Activated T-cell treated with anti-CD3 and anti-CD28 coated beads for 1 hour (primary cell): Measurements from ENCODE around the gene ATP2B3.

Experiments used
- DNase-seq: peaks from one replicate; pipeline ENCODE4 v3.0.0-alpha.2; 2020; ENCODE audit warnings: low read depth

ATP2B3 gene

GRCh38 chrX:153507484-153508178 is 9.8 kb upstream of the ATP2B3 start:
- DNase-seq = peak; percentile 82

DNA sequence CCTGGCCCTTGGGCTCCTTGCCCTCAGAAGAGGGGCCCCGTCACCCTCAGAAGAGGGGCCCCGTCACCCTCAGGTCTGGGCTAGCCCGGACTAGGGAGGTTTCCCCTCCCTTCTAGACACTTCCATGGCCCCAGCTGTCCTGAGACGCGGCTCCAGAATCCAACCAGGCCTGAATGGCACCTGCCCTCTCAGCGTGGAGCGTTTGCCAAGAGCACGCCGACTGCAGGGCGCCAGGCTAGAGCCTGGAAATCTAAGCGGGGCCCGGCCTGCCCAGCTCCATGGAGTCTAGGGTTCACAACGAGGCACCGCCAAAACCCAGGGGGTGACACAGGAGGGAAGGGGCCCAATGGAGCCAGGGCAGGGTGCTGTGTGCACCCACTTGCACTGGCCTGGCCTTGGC is 7.8 kb upstream of the ATP2B3 start:
- no peak for DNase-seq

DNA sequence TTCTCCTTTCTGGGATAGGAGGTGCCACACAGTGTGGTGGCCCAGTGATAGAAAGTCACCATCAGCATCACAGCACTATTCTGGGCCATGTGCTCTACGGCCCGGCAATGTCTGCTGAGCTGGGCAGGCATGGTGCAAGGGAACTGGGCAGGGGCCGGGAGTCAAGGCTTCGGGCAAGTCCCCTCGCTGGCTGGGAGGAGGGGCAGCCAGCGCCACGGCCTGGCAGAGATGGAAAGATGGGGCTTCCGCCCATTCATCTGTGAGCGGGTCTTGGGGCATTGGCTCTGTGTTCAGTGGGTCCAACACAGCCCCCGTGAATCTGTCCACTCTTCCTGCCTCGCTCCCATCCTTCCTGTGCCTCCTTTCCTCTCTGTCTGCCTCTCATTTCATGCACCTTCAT is 7.1 kb upstream of the ATP2B3 start:
- no peak for DNase-seq

GRCh38 chrX:153511784-153512500 is 5.5 kb upstream of the ATP2B3 start:
- no peak for DNase-seq

GRCh38 chrX:153512501-153512893 is 4.9 kb upstream of the ATP2B3 start:
- DNase-seq = no peak

DNA sequence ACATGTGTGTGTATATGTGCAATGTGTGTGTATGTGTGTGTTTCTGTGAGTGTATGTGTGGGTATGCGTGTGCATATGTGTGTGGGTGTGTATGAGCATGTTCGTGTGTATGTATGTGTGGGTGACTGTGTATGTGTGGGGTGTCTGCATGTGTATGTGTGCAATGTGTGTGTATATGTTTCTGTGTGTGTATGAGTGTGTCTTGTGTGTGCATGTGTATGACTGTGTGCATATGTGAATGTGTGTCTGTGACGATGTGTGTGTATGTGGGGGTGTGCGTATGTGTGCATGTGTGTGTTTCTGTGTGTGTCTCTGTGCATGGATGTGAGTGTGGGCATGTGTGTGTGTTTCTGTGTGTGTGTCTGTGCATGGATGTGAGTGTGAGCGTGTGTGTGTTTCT is 4.2 kb upstream of the ATP2B3 start:
- DNase-seq = no peak

GRCh38 chrX:153514259-153514658 is 3.2 kb upstream of the ATP2B3 start:
- DNase-seq = no peak

DNA sequence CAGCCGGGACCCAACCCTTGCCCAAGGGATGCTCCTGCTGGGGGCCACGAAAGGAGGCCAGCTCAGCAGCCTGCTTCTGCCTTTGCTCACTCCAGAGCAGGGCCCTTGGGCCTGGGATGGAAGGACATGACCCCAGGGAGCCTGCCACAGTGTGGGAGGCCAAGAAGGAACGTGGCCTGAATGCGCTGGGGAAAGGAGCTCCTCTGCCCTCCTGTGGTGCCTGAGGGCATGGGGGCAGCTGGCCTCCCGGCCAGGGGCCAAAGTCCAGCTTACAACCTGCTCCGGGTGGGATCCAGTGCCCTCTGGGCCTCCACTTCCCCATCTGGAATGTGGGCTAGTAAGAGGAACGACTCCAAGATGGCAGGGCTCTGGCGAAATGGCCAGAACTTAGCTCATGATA is 2.0 kb upstream of the ATP2B3 start:
- no peak for DNase-seq

GRCh38 chrX:153516073-153516472 is 1.4 kb upstream of the ATP2B3 start:
- DNase-seq = no peak

DNA sequence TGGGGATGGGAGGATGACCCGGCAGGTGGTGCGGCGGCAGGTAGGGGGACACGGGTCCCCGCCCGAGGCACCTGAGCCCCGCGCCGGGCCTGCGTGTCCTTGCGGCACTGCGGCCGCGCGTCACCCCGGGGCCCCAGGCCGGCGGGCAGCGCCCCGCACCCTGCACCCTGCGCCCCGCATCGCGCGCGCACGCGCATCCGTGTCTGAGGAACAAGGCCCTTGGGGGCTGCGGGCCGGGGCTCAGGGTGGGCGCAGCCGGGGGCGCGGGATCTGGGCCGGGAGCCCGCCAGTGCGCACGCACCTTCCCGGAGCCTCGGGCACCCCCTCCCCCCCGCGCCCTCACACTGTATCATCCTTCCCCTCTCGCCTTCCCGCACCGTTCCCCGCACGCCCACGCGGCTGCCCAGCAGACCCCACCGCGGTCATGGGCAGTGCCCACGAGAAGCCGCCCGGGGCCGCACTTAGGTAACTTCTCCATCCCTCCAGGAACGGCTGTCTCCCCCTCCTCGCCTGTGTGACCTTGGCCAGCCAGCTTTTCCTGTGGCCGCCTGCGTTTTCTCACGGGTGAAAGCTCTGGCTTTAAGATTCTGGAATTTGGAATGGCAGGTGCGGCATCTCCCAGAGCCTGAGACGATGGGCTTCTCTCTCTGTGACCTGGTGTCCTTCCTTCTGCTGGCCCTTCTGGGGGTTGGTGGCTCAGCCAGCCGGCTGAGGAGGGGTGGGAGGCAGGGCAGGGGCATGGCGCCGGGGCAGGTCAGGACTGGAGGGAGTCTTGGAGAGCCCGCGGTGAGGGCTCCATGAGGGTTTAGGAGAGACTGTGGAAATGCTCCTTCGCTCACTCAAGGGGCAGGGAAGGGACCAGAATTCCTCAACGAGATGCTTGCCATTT is 748 bp downstream of the ATP2B3 start:
- DNase-seq = no peak

- no peak for DNase-seq
Measured at GRCh38 chrX:153519569-153520286, 2.3 kb downstream of the ATP2B3 start.

- DNase-seq = no peak
Measured at GRCh38 chrX:153520287-153520917, 3.0 kb downstream of the ATP2B3 start.

DNA sequence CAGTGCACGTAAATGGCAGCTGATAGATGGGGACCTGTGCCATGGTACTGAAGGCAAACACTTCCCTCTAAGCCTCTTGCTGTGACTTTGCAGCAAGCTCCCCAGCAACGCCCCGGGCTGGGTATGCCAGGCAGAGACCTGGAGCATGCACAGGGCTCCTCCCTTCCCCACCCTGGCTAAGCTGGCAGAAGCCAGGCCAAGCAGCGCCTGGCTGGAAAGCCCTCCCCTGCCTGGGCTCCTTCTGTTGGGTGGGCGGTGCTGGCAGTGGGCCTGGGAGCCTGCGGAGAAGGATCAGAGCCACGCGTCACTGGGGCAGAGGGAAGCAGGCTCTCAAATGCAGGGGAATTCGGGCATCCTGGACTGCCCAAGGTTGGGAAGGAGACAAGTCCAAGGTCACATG is 3.6 kb downstream of the ATP2B3 start:
- DNase-seq = no peak

DNA sequence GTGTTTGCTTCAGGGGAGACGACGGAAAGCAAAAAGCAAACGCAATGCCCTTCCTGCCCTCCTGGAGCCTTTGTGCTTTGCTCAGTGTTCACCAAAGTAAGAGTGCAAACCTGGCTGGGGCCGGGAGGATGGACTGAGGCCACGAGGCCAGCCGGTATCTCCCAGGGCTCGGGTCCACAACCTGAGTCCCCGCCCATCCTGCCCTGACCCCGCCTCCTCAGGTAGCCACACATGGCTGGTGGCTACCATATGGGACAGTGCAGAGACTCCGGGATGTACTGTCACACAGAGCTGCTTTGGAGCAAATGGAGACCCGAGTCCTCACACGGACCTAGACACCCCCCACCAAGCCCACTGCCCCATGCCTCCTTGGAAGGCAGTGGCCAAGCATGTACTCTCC is 4.8 kb downstream of the ATP2B3 start:
- no peak for DNase-seq

GRCh38 chrX:153523269-153523668 is 5.8 kb downstream of the ATP2B3 start:
- DNase-seq = no peak

DNA sequence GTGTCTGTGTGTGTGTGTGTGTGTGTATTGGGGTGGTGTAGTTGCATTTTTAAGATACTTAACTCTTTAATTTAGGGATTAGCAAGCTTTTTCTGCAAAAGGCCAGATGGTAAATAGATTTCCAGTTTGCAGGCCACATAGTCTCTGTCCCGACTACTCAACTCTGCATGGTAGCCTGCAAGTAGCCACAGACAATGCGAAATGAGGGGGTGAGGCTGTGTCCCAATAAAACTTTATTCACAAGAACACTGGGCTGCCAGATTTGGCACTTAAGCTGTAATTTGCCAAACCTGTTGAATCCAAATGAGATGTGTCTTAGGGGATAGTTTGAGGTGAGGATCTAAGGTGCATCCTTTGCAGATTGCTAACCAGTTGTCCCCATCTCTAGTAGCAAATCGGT is 6.8 kb downstream of the ATP2B3 start:
- no peak for DNase-seq

GRCh38 chrX:153525451-153525850 is 8.0 kb downstream of the ATP2B3 start:
- DNase-seq = no peak

DNA sequence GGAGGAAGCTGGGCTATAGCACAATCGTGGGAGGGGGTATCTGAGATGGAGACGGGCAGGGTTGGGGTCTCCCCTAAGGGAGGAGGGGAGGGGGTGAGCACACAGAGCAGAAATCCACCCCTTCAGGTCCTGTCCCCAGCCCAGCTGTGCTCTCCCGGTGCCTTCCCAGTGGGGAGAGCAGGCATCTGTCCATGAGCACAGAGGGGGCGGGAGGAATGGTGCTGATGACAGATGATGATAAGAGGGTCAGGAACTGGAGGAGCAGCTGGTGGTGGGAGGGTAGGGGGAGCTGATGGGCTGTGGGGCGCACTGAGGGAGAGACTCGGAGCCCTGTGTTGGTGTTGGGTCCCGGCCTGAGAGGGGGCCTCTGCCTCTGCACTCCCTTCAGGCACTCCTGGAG is 8.6 kb downstream of the ATP2B3 start:
- DNase-seq = no peak

DNA sequence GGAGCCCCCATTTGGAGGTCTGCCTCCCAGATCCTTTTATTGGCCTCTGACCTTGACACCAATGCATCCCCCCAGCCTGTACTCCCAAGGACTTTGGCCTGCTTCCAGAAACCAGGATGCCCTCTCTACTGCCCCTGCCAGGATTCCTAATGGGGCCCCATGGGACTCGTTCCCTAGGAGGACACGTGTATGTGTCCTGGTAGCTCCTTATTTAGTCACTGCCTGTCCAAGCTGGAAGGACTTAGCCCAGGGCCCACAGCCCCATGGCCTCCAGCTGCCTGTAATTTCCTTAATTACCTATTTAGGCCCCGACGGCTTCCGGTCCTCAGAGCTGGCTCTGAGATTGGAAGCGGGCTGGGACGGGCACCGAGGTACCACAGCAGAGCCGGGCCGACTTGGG is 9.4 kb downstream of the ATP2B3 start:
- DNase-seq = no peak

- DNase-seq = no peak
Measured at GRCh38 chrX:153527208-153527607, 9.8 kb downstream of the ATP2B3 start.

DNA sequence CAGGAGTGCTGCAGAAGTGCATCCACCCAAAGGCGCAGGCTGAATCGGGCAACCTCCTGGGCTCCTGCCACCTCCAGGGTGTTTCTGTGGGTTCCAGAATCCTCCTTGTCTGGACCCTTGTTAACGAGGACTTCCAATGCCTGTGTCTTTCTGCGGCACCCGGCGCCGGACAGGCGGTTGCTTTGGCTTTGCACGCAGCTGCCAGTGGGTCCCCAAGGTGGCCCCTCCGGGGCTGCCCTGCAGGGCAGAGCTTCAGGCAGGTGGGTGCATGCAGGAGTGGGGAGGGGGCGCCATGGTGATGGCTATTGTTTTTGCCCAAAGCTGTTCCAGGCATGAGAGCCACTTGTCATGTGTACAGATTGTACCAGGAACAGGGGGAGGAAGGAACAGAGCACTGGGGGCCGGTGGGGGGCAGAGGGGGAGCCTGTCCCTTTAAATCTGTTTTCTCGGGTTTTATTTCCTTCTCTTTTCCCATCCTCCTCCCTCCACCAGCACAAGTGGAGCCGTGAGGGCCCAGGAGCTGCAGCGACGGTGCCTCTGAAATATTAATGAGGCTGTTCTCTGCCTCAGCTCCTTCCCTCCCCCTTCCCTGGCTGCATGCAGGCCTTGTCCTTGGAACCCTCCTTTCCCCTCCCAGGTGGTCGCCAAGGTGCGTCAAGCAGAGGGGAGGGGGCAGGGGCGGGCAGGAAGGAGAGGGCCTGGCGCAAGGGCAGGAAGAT is 13.1 kb downstream of the ATP2B3 start:
- DNase-seq = no peak
